ENCODE measurements around the gene TFE3.

TFE3 gene

GRCh38 chrX:49059681-49060085 lies 16.5 kb upstream of the TFE3 start:
- DNase-seq, result no peak

GRCh38 chrX:49059201-49059600 lies 16.0 kb upstream of the TFE3 start:
- no peak for DNase-seq

GRCh38 chrX:49058794-49059193 lies 15.6 kb upstream of the TFE3 start, which contains the start of gene CCDC120:
Gene CCDC120, plus strand, starts transcription at chrX:49058999. Its CDS starts 3,043 bp downstream, at chrX:49062042.
- no peak for DNase-seq

GRCh38 chrX:49054073-49054762 lies 11.1 kb upstream of the TFE3 start:
- no peak for DNase-seq

GRCh38 chrX:49053223-49054072 lies 10.3 kb upstream of the TFE3 start:
- peak; percentile 12 to 66 (median 43) for DNase-seq

- DNase-seq, result no peak
Observed at GRCh38 chrX:49043987-49044281, 777 bp upstream of the TFE3 start.

GRCh38 chrX:49042581-49043219 lies 457 bp downstream of the TFE3 start:
- DNase-seq, result no peak

GRCh38 chrX:49041744-49042580 lies 1.2 kb downstream of the TFE3 start:
- DNase-seq, result peak; percentile 5 to 66 (median 50)

- peak in 1 of 4 experiments; percentile 5 for DNase-seq
Observed at GRCh38 chrX:49040376-49040955, 2.7 kb downstream of the TFE3 start.

GRCh38 chrX:49039598-49040375 lies 3.4 kb downstream of the TFE3 start:
- DNase-seq, result peak; percentile 61 to 87 (median 82)

GRCh38 chrX:49037883-49038475 lies 5.2 kb downstream of the TFE3 start:
- DNase-seq, result peak in 2 of 4 experiments; percentile 11 to 23

GRCh38 chrX:49030283-49030682 lies 12.9 kb downstream of the TFE3 start:
- no peak for DNase-seq

GRCh38 chrX:49029876-49030275 lies 13.3 kb downstream of the TFE3 start:
- DNase-seq, result no peak

- peak in 1 of 4 experiments; percentile 10 for DNase-seq
Observed at GRCh38 chrX:49019599-49020249, 23.4 kb downstream of the TFE3 start.

- DNase-seq, result no peak
Observed at GRCh38 chrX:49019050-49019449, 24.1 kb downstream of the TFE3 start.

GRCh38 chrX:49003696-49004095 lies 39.5 kb downstream of the TFE3 start:
- no peak for DNase-seq

- DNase-seq, result peak; percentile 83 to 90 (median 87)
Observed at GRCh38 chrX:49002091-49002935, 40.8 kb downstream of the TFE3 start, which contains the start of gene GRIPAP1. Gene GRIPAP1, minus strand, starts transcription at chrX:49002264. Its CDS starts 35 bp downstream, at chrX:49002229.

- DNase-seq, result peak; percentile 55 to 74 (median 67)
Observed at GRCh38 chrX:49001521-49002090, 41.6 kb downstream of the TFE3 start.

- peak in 3 of 4 experiments; percentile 35 to 48 (median 40) for DNase-seq
Observed at GRCh38 chrX:49000636-49001035, 42.5 kb downstream of the TFE3 start.

All from suppressor macrophage (primary cell).